SU-DHL-6 (cell line): ENCODE results near the gene MTMR8.
"Not testable (repeated sequence)": the region's sequence is repeated elsewhere in the genome, so short reads cannot be mapped to it uniquely, and the experiment has no call there.

Experiments
- H2AFZ ChIP-seq: fragments of 200-600 bp; sonication (generic); 2 replicates; pipeline ENCODE4 v1.6.1; 2014; ENCODE audit warnings: low read depth, mild to moderate bottlenecking, moderate library complexity, mixed read lengths, antibody characterized with exemption, low read length; ENCODE audit not compliant: severe bottlenecking
- H3F3A ChIP-seq: fragments of 200-600 bp; shearing (Covaris generic); 2 replicates; pipeline ENCODE4 v1.6.0; 2016; ENCODE audit warnings: antibody characterized with exemption, mild to moderate bottlenecking; ENCODE audit not compliant: insufficient read depth
- H3K27ac ChIP-seq: fragments of 200-600 bp; sonication (generic); 2 replicates; pipeline ENCODE4 v1.5.1; 2016; ENCODE audit warnings: low read depth, mild to moderate bottlenecking, low read length, moderate library complexity, mixed read lengths
- H3K27me3 ChIP-seq: fragments of 200-600 bp; sonication (generic), shearing (Covaris generic); 2 replicates; pipeline ENCODE4 v1.6.0; 2014; ENCODE audit warnings: mild to moderate bottlenecking, low read length
- H3K36me3 ChIP-seq: fragments of 200-600 bp; sonication (generic); 2 replicates; pipeline ENCODE4 v1.6.1; 2014; ENCODE audit warnings: mild to moderate bottlenecking, low read length, mixed read lengths
- H3K4me2 ChIP-seq: fragments of 300-600, 200-600 bp; shearing (Covaris generic), sonication (generic); 2 replicates; pipeline ENCODE4 v1.6.0; 2014; ENCODE audit warnings: low read length, low read depth, mild to moderate bottlenecking; ENCODE audit not compliant: poor library complexity, severe bottlenecking
- H3K4me3 ChIP-seq: fragments of 200-600 bp; sonication (generic); 2 replicates; pipeline ENCODE4 v1.5.1; 2014; ENCODE audit warnings: antibody characterized with exemption, low read length, mild to moderate bottlenecking, mixed read lengths; ENCODE audit not compliant: insufficient read depth, poor library complexity, severe bottlenecking
- H3K79me2 ChIP-seq: fragments of 200-600 bp; sonication (generic); 2 replicates; pipeline ENCODE4 v1.6.1; 2014; ENCODE audit warnings: mild to moderate bottlenecking, low read length, moderate library complexity; ENCODE audit not compliant: insufficient read depth
- H3K9ac ChIP-seq: fragments of 200-600 bp; sonication (generic); 2 replicates; pipeline ENCODE4 v1.7.0; 2014; ENCODE audit warnings: mild to moderate bottlenecking, low read length
- H3K9me2 ChIP-seq: fragments of 200-600 bp; sonication (generic); replicated peaks from 2 replicates; pipeline ENCODE4 v1.6.1; 2014; ENCODE audit warnings: low read length; ENCODE audit not compliant: insufficient read depth
- H3K9me3 ChIP-seq: fragments of 200-600 bp; sonication (generic); 2 replicates; pipeline ENCODE4 v1.6.1; 2014; ENCODE audit warnings: low read length, mixed read lengths; ENCODE audit not compliant: insufficient read depth
- H4K20me1 ChIP-seq: fragments of 200-600 bp; sonication (generic); 2 replicates; pipeline ENCODE4 v1.6.1; 2014; ENCODE audit warnings: low read depth, mild to moderate bottlenecking, antibody characterized with exemption, low read length, moderate library complexity, mixed read lengths
- CTCF ChIP-seq: fragments of 200-600 bp; sonication (generic); IDR thresholded peaks from one replicate; pipeline ENCODE4 v1.5.1; 2017; ENCODE audit warnings: antibody characterized with exemption, mild to moderate bottlenecking, low read length, moderate library complexity; ENCODE audit not compliant: insufficient read depth, poor library complexity, severe bottlenecking
- EZH2phosphoT487 ChIP-seq: fragments of 200-600 bp; sonication (generic), shearing (Covaris generic); conservative IDR thresholded peaks from 2 replicates; pipeline ENCODE4 v1.6.1; 2018; ENCODE audit warnings: mild to moderate bottlenecking, antibody characterized with exemption, low read length, moderate library complexity, mixed read lengths

MTMR8 gene

GRCh38 chrX:64389489-64389888, 5.8 kb downstream of the MTMR8 start:
- Histone ChIP-seq H4K20me1 (no peaks in the 10 kb centered on the region), H3K4me3 (no peak overlapping the region), H3K27me3 (no peaks in the 10 kb centered on the region), H3K27ac (no peak overlapping the region), H2AFZ (no peak overlapping the region), H3K9ac (no peak overlapping the region), H3F3A (no peaks in the 10 kb centered on the region), H3K36me3 (no peaks in the 10 kb centered on the region), H3K9me2 (no peaks in the 10 kb centered on the region), H3K9me3 (no peaks in the 10 kb centered on the region), H3K4me2 (no peak overlapping the region), H3K79me2 (peaks cover 15% of the 10 kb centered on the region; the same call in 1 of the 2 replicates)
- no peak for TF ChIP-seq EZH2phosphoT487
- no peak for TF ChIP-seq CTCF

- not testable (repeated sequence) for H3K4me2 ChIP-seq, H3K36me3 ChIP-seq, H3K4me3 ChIP-seq, H3K79me2 ChIP-seq, H2AFZ ChIP-seq, H3K9me2 ChIP-seq, H3K9ac ChIP-seq, H3K9me3 ChIP-seq, H3F3A ChIP-seq, H3K27ac ChIP-seq, H3K27me3 ChIP-seq, H4K20me1 ChIP-seq
These were observed 14.5 kb downstream of the MTMR8 start for GRCh38 chrX:64380789-64381188.

DNA sequence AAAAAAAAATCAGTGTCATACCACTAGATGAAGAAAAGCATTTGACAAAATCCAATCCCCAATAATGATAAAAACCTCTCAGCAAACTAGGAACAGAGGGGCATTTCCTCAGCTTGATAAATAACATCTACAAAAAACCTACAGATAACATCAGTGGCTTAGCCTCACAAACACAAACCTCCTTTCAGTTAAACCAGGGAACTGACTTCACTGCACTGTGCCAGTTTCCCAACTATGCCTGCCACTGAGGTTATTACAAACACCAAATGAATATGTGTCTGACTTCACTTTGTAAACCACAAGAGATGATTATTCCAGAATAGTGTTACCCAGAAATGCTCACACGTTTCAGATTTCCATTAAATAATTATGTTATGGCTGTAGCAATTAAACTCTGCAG, 15.3 kb downstream of the MTMR8 start:
- H3K27ac ChIP-seq, result no peak overlapping the region
- H3K9me2 ChIP-seq, result no peaks in the 10 kb centered on the region
- H3K79me2 ChIP-seq, result no peaks in the 10 kb centered on the region
- H3F3A ChIP-seq, result no peaks in the 10 kb centered on the region
- no peaks in the 10 kb centered on the region for H4K20me1 ChIP-seq
- TF ChIP-seq CTCF (no peak), EZH2phosphoT487 (no peak)
- no peak overlapping the region for H2AFZ ChIP-seq
- no peaks in the 10 kb centered on the region for H3K9me3 ChIP-seq
- no peaks in the 10 kb centered on the region for H3K27me3 ChIP-seq
- H3K9ac ChIP-seq, result no peak overlapping the region
- H3K4me2 ChIP-seq, result no peak overlapping the region
- no peaks in the 10 kb centered on the region for H3K36me3 ChIP-seq
- no peak overlapping the region for H3K4me3 ChIP-seq

GRCh38 chrX:64377753-64378152, 17.5 kb downstream of the MTMR8 start:
- Histone ChIP-seq H3K9me2 (no peaks in the 10 kb centered on the region), H3K9me3 (no peaks in the 10 kb centered on the region), H3K79me2 (no peaks in the 10 kb centered on the region), H4K20me1 (no peaks in the 10 kb centered on the region), H3K4me2 (no peak overlapping the region), H3K36me3 (no peaks in the 10 kb centered on the region), H2AFZ (no peak overlapping the region), H3K27me3 (no peaks in the 10 kb centered on the region), H3K4me3 (no peak overlapping the region), H3K27ac (no peak overlapping the region), H3F3A (no peaks in the 10 kb centered on the region), H3K9ac (no peak overlapping the region)
- no peak for TF ChIP-seq CTCF
- TF ChIP-seq EZH2phosphoT487, result no peak
